GM23248 (cell line): ENCODE results near the gene NPAS3. TPM values are rescaled to one million over a fixed set of nuclear protein-coding genes. Genes with fewer than 3 reads are reported as not detected.
A peak's percentile ranks its signal among the peaks of the same experiment; 100 is the strongest.

Experiments used
- DNase-seq: peaks from one replicate; pipeline ENCODE4 v3.0.0-alpha.2; 2015
- H2AFZ ChIP-seq: fragments of 200-600 bp; sonication (generic); 2 replicates; pipeline ENCODE4 v1.6.1; 2016; ENCODE audit warnings: antibody characterized with exemption
- H3F3A ChIP-seq: fragments of 200-600 bp; sonication (generic); 2 replicates; pipeline ENCODE4 v1.6.1; 2016; ENCODE audit warnings: mild to moderate bottlenecking, antibody characterized with exemption, mixed run types; ENCODE audit not compliant: insufficient read depth
- H3K27ac ChIP-seq: fragments of 200-600 bp; sonication (generic); 2 replicates; pipeline ENCODE4 v1.5.1; 2016; ENCODE audit warnings: mild to moderate bottlenecking
- H3K27me3 ChIP-seq: fragments of 200-600 bp; sonication (generic); replicated peaks from 2 replicates; pipeline ENCODE4 v1.6.1; 2016; ENCODE audit warnings: mild to moderate bottlenecking; ENCODE audit not compliant: insufficient read depth
- H3K36me3 ChIP-seq: fragments of 200-600 bp; sonication (generic); 2 replicates; pipeline ENCODE4 v1.6.1; 2016; ENCODE audit warnings: low read depth, mild to moderate bottlenecking
- H3K4me1 ChIP-seq: fragments of 200-600 bp; sonication (generic); 2 replicates; pipeline ENCODE4 v1.6.1; 2016; ENCODE audit warnings: mild to moderate bottlenecking; ENCODE audit not compliant: insufficient read depth
- H3K4me2 ChIP-seq: fragments of 200-600 bp; sonication (generic); one replicate; pipeline ENCODE4 v1.6.1; 2016; ENCODE audit warnings: mild to moderate bottlenecking; ENCODE audit not compliant: unreplicated experiment
- H3K4me3 ChIP-seq: fragments of 200-600 bp; sonication (generic); 2 replicates; pipeline ENCODE4 v1.5.1; 2016; ENCODE audit warnings: mild to moderate bottlenecking
- H3K79me2 ChIP-seq: fragments of 200-600 bp; sonication (generic); 2 replicates; pipeline ENCODE4 v1.6.1; 2016; ENCODE audit warnings: mild to moderate bottlenecking; ENCODE audit not compliant: insufficient read depth
- H3K9ac ChIP-seq: fragments of 200-600 bp; sonication (generic); 2 replicates; pipeline ENCODE4 v1.6.1; 2016; ENCODE audit warnings: mild to moderate bottlenecking
- H3K9me2 ChIP-seq: fragments of 200-600 bp; sonication (generic); 2 replicates; pipeline ENCODE4 v1.6.1; 2016; ENCODE audit warnings: mixed run types, mild to moderate bottlenecking, moderate library complexity; ENCODE audit not compliant: insufficient read depth
- H3K9me3 ChIP-seq: fragments of 200-600 bp; sonication (generic); one replicate; pipeline ENCODE4 v1.6.1; 2017; ENCODE audit warnings: low read depth
- H4K20me1 ChIP-seq: fragments of 200-600 bp; sonication (generic); 2 replicates; pipeline ENCODE4 v1.6.0; 2016; ENCODE audit not compliant: insufficient read depth
- EZH2 ChIP-seq: fragments of 200-600 bp; sonication (generic); IDR thresholded peaks from 2 replicates; pipeline ENCODE4 v1.6.1; 2018; ENCODE audit warnings: antibody characterized with exemption, mild to moderate bottlenecking; ENCODE audit not compliant: insufficient read depth, poor library complexity, severe bottlenecking
- EZH2phosphoT487 ChIP-seq: fragments of 200-600 bp; sonication (generic); IDR thresholded peaks from 2 replicates; pipeline ENCODE4 v1.6.1; 2018; ENCODE audit warnings: antibody characterized with exemption, moderate library complexity, mild to moderate bottlenecking, low read depth; ENCODE audit not compliant: insufficient read depth
- WGBS, 2 experiments: methylation state at CpG; one replicate each; pipeline ENCODE4 v1.1.6; 2015 to 2017; ENCODE audit warnings: low lambda C conversion rate in 2 of 2, low coverage in 1 of 2; ENCODE audit errors: missing lambda C conversion rate in 2 of 2; 5-methylcytosine and 5-hydroxymethylcytosine counted together
- in situ Hi-C: fragments of 300-500 bp; cut with MboI; formaldehyde crosslinking; loops from 2 replicates; pipeline ENCODE4 v1.15.0; 2020
- polyA plus RNA-seq: library from polyadenylated mRNA; unstranded; fragments of >200 nt; fragmentation: Nextera tagmentation; extraction: Ambion mirVana; gene quantifications from 2 replicates; pipeline ENCODE4 v1.2.1, GENCODE V29; 2016
- total RNA-seq: library from RNA; depleted of rRNA; stranded (reverse); fragments of >200 nt; shearing (Covaris generic); gene quantifications from 2 replicates; pipeline ENCODE4 v1.2.3, GENCODE V29; 2014

NPAS3 gene
- total and polyA plus RNA-seq, 2 experiments from 2014 or later: 0.65 TPM; not detected in 1

DNA sequence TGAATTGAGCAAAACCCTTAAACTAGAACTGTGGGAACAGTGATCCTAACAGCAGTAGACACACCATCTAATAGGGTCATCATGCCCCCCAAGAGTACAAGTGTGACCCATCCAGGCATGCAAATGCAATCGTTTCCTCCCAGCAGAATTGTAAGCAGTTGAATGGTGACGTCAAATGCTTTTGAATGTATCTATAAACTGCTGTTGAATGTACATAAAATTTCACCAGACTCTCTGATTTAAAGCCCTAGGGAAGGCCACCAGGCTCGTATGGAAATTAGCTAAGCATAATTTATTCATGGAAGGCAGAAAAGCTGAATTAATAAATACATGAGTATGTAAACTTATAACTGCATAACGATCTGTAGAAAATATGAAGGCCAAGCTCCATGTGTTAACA, 529.3 kb downstream of the NPAS3 start:
- H3K27me3 ChIP-seq: no peaks in the 10 kb centered on the region
- H3F3A ChIP-seq: no peaks in the 10 kb centered on the region
- DNase-seq: no peak
- H3K79me2 ChIP-seq: no peaks in the 10 kb centered on the region
- H3K4me3 ChIP-seq: no peak overlapping the region
- H3K9me2 ChIP-seq: no peaks in the 10 kb centered on the region
- H2AFZ ChIP-seq: no peak overlapping the region
- no peaks in the 10 kb centered on the region for H4K20me1 ChIP-seq
- no peak overlapping the region for H3K27ac ChIP-seq
- H3K36me3 ChIP-seq: no peaks in the 10 kb centered on the region
- H3K4me1 ChIP-seq: peaks cover 4% of the 10 kb centered on the region; the same call in 1 of the 2 replicates
- in situ Hi-C loops: no loop called here
- H3K9ac ChIP-seq: no peak overlapping the region
- no peak overlapping the region for H3K4me2 ChIP-seq
- H3K9me3 ChIP-seq: no peaks in the 10 kb centered on the region
- TF ChIP-seq EZH2 (no peak), EZH2phosphoT487 (no peak)
- WGBS, 2 experiments: 84 to 85% methylated on average over 4 of the region's 4 CpGs

DNA sequence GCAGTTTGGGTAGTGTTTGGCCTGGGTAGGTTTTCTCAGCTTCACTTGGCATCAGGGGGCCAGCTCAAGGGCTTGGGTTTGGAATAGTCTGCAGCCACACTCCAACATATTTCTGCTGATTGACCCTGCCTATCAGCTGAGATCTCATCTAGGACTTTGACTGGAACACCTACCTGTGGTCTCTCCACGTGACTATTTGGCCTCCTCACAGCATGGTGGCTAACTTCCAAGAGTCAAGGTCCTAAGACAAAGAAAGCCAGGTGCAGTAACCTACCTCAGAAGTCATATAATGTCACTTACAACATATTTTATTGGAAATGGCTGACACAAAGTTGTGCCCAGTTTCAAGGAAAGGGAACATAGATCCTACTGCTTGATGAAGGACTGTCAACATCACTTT, 531.2 kb downstream of the NPAS3 start:
- no peak for TF ChIP-seq EZH2
- TF ChIP-seq EZH2phosphoT487: no peak
- Histone ChIP-seq H3K9me2 (no peaks in the 10 kb centered on the region), H3K27ac (no peak overlapping the region), H4K20me1 (no peaks in the 10 kb centered on the region), H3K27me3 (no peaks in the 10 kb centered on the region), H3K36me3 (no peaks in the 10 kb centered on the region), H3K4me1 (peaks cover 4% of the 10 kb centered on the region; the same call in 1 of the 2 replicates), H3K9me3 (no peaks in the 10 kb centered on the region), H3K4me3 (no peak overlapping the region), H3K4me2 (no peak overlapping the region), H3K79me2 (no peaks in the 10 kb centered on the region), H3K9ac (no peak overlapping the region), H2AFZ (no peak overlapping the region), H3F3A (no peaks in the 10 kb centered on the region)
- in situ Hi-C loops: no loop called here
- 5 to 7% methylated on average over 1 of the region's 1 CpG for WGBS, 2 experiments
- DNase-seq: no peak

DNA sequence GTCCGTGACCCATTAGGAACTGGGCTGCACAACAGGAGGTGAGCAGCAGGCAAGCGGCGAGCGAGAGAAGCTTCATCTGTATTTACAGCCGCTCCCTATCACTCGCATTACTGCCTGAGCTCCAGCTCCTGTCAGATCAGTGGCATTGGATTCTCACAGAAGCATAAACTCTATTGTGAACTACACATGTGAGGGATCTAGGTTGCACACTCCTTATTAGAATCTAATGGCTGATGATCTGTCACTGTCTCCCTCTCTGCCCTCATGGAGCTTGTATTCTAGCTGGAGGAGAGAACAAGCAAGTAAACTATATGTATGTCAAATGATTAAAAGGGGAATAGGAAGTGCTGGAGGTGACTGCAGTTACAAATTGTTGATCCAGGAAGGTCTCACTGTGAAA, 533.1 kb downstream of the NPAS3 start:
- DNase-seq: no peak
- 95 to 99% methylated on average over 6 of the region's 6 CpGs for WGBS, 2 experiments
- in situ Hi-C loops: no loop called here

DNA sequence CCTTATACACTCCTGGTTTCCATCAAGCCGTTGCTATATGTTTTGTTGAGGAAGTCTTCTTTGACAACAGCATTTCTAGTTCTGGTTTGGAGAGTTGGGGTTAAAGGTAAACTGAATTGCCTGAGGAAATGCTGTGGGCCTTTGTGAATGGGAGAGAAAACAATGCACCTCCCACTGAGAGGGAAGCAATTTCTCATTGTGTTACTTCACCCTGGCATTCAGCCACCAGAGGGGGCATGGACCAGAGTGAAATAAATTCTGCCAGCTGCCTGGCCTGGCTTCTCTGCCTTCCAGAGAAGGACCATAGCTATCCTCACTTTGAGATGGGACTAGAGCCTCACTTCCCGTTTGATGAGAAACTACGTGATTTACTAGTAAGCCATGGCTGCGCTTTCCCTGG, 536.9 kb downstream of the NPAS3 start:
- no peaks in the 10 kb centered on the region for H3K27me3 ChIP-seq
- no peak overlapping the region for H3K4me3 ChIP-seq
- H3K4me2 ChIP-seq: no peak overlapping the region
- H3K9me2 ChIP-seq: no peaks in the 10 kb centered on the region
- 67 to 72% methylated on average over 4 of the region's 4 CpGs for WGBS, 2 experiments
- no peaks in the 10 kb centered on the region for H3K4me1 ChIP-seq
- in situ Hi-C loops: no loop called here
- H3K9ac ChIP-seq: no peak overlapping the region
- TF ChIP-seq EZH2phosphoT487: no peak
- no peak for TF ChIP-seq EZH2
- no peak overlapping the region for H3K27ac ChIP-seq
- DNase-seq: peak; percentile 41
- H4K20me1 ChIP-seq: no peaks in the 10 kb centered on the region
- no peaks in the 10 kb centered on the region for H3K79me2 ChIP-seq
- no peaks in the 10 kb centered on the region for H3F3A ChIP-seq
- H3K36me3 ChIP-seq: no peaks in the 10 kb centered on the region
- peak overlapping the region; percentile 30; the same call in 1 of the 2 replicates for H2AFZ ChIP-seq
- no peaks in the 10 kb centered on the region for H3K9me3 ChIP-seq

More for the DNA sequence above, 533.1 kb downstream of the NPAS3 start:
- H3K36me3 ChIP-seq: no peaks in the 10 kb centered on the region
- H3K79me2 ChIP-seq: no peaks in the 10 kb centered on the region
- H3K4me1 ChIP-seq: no peaks in the 10 kb centered on the region
- H3K4me3 ChIP-seq: no peak overlapping the region
- H3K9me3 ChIP-seq: no peaks in the 10 kb centered on the region
- H3K27ac ChIP-seq: no peak overlapping the region
- no peak for TF ChIP-seq EZH2
- TF ChIP-seq EZH2phosphoT487: no peak
- no peaks in the 10 kb centered on the region for H4K20me1 ChIP-seq
- H3K9ac ChIP-seq: no peak overlapping the region
- H3K9me2 ChIP-seq: no peaks in the 10 kb centered on the region
- no peaks in the 10 kb centered on the region for H3K27me3 ChIP-seq
- H3K4me2 ChIP-seq: no peak overlapping the region
- no peak overlapping the region for H2AFZ ChIP-seq
- no peaks in the 10 kb centered on the region for H3F3A ChIP-seq

DNA sequence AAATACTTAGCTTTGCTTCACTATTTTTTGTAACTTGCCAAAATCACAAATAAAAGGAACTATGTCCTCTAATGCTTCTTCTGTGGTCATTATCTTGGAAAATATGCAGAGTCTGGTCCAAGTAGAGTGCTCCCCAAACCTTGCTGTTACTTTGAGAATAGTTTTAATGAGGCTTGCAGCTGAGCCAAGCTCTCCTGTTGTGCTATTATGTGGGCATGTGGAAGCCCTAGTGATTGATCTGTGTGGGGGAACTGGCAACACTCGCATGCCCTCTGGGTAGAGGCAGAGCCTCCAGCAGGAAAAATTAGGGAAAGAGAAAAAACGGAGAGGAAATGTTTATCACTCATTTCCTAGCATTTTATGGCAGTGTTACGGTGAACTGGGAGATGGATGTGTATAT, 539.1 kb downstream of the NPAS3 start:
- 58 to 62% methylated on average over 3 of the region's 3 CpGs for WGBS, 2 experiments
- in situ Hi-C loops: no loop called here
- H3K4me2 ChIP-seq: no peak overlapping the region

More for the DNA sequence above, 539.1 kb downstream of the NPAS3 start:
- Histone ChIP-seq H2AFZ (no peak overlapping the region), H3F3A (no peaks in the 10 kb centered on the region), H3K36me3 (no peaks in the 10 kb centered on the region), H3K9me2 (no peaks in the 10 kb centered on the region), H3K27ac (no peak overlapping the region), H4K20me1 (no peaks in the 10 kb centered on the region), H3K4me3 (no peak overlapping the region), H3K27me3 (no peaks in the 10 kb centered on the region), H3K4me1 (no peaks in the 10 kb centered on the region), H3K79me2 (no peaks in the 10 kb centered on the region), H3K9ac (no peak overlapping the region), H3K9me3 (no peaks in the 10 kb centered on the region)
- TF ChIP-seq EZH2: no peak
- TF ChIP-seq EZH2phosphoT487: no peak
- no peak for DNase-seq
